GM12872 (cell line): Measurements from ENCODE around the gene NSFL1C.

Experiments
- CTCF ChIP-seq: IDR thresholded peaks from 3 replicates; pipeline ENCODE4 v1.5.1; 2011; ENCODE audit warnings: low read depth, mild to moderate bottlenecking, low read length, moderate library complexity; ENCODE audit not compliant: insufficient read depth

Gene NSFL1C

GRCh38 chr20:1491281-1491840 lies 24.7 kb upstream of the NSFL1C start, which contains the start of gene SIRPB2:
Gene SIRPB2 (minus strand): TSS chr20:1491420. CDS start chr20:1491359, 61 bp downstream.
- no peak for TF ChIP-seq CTCF

GRCh38 chr20:1490643-1491195 lies 24.1 kb upstream of the NSFL1C start:
- TF ChIP-seq CTCF: no peak

- no peak for TF ChIP-seq CTCF
Observed at GRCh38 chr20:1489764-1490436, 23.3 kb upstream of the NSFL1C start.

- no peak for TF ChIP-seq CTCF
Observed at GRCh38 chr20:1489325-1489724, 22.7 kb upstream of the NSFL1C start.

- no peak for TF ChIP-seq CTCF
Observed at GRCh38 chr20:1486566-1486965, 19.9 kb upstream of the NSFL1C start.

- TF ChIP-seq CTCF: no peak
Observed at GRCh38 chr20:1484438-1485116, 17.9 kb upstream of the NSFL1C start.

GRCh38 chr20:1479831-1480595 lies 13.4 kb upstream of the NSFL1C start:
- TF ChIP-seq CTCF: no peak
